Measurements from ENCODE around the gene SUPV3L1.

DNA sequence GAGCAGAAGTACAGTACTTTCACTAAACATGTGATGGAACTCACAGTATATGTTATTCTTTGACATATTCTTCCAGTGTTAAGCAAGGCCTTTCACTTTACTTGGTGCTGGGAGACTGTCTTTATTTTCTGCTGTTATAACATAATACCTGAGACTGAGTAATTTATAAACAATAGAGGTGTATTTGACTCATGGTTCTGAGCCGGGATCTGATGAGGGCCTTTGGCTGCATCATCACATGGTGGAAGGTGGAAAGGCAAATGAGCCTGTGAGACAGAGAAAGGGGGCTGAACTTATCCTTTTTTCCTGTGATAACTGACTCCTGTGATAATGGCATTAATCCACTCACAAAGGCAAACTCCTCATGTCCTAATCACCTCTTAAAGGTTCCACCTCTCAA, 1.4 kb downstream of the SUPV3L1 start:
- TF ChIP-seq, protein P1, sequence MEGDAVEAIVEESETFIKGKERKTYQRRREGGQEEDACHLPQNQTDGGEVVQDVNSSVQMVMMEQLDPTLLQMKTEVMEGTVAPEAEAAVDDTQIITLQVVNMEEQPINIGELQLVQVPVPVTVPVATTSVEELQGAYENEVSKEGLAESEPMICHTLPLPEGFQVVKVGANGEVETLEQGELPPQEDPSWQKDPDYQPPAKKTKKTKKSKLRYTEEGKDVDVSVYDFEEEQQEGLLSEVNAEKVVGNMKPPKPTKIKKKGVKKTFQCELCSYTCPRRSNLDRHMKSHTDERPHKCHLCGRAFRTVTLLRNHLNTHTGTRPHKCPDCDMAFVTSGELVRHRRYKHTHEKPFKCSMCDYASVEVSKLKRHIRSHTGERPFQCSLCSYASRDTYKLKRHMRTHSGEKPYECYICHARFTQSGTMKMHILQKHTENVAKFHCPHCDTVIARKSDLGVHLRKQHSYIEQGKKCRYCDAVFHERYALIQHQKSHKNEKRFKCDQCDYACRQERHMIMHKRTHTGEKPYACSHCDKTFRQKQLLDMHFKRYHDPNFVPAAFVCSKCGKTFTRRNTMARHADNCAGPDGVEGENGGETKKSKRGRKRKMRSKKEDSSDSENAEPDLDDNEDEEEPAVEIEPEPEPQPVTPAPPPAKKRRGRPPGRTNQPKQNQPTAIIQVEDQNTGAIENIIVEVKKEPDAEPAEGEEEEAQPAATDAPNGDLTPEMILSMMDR (IDR thresholded peaks at IDR 0.05), result no peak
- no peak for TF ChIP-seq POLR2A (IDR thresholded peaks at IDR 0.05)
